ENCODE results near the gene CCDC85B.

DNA sequence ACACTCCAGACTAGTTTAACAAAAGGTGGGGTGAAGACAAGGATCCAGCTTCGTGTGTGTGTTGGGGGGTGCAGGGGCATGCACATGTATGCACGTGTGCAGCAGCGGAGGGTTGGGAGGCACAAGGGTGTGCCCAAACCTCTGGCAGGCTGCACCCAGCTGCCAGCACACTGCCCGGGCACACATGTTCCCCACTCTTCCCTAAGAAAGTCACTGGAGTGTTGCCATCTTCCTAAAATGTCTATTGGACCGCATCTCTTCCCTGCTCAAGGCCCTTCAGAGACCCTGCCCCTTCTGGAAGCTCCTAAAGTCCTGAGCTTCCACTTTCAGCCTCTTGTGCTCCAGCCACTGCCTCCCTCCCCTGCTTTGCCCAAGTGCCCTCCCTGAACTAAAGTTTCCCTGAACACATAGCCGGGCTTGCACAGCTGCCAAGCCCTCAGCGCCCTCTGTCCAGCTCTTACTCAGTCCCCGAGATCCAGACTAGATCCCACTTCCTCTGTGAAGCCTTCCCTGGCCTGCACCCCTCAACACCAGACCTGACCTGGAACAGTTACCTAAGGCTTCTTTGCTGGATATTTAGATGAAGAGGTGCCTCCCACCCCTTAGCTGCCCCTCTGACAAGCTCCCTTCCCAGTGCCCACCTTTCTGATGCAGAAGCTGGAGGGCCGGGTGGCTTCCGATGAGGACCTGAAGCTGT is 38.5 kb upstream of the CCDC85B start:
- TF ChIP-seq GATA2 (IDR thresholded peaks at IDR 0.05; ENCODE audit: low read depth, low read length), result no peak
- TF ChIP-seq GATA3 (IDR thresholded peaks at IDR 0.05; ENCODE audit: low read depth, low read length), result no peak

Measured in SH-SY5Y (cell line).